Vagina (tissue), 2 donors: ENCODE measurements around the gene CKAP5.
A peak's percentile ranks its signal among the peaks of the same experiment; 100 is the strongest.

Source experiments
- CTCF ChIP-seq, 3 experiments: fragments of 450-650 bp in 2 of 3; fragments of 200-600 bp in 1 of 3; sonication (generic) in 1 of 3; IDR thresholded peaks; one replicate each; pipeline ENCODE4 v1.5.1; 2017 to 2019; ENCODE audit warnings: antibody characterized with exemption in 3 of 3, mild to moderate bottlenecking in 2 of 3, moderate library complexity in 2 of 3
- POLR2A ChIP-seq, 2 donors: fragments of 450-650 bp; IDR thresholded peaks; one replicate each; pipeline ENCODE4 v1.6.1; 2017; ENCODE audit warnings: antibody characterized with exemption in 2 of 2, mild to moderate bottlenecking in 2 of 2, moderate library complexity in 2 of 2
- POLR2AphosphoS5 ChIP-seq, 2 donors: sonication (generic); formaldehyde crosslinking; IDR thresholded peaks; one replicate each; pipeline ENCODE4 v1.9.0; 2017; ENCODE audit warnings: antibody characterized with exemption in 2 of 2, mild to moderate bottlenecking in 2 of 2, low read depth in 1 of 2; ENCODE audit not compliant: insufficient read depth in 1 of 2

GRCh38 chr11:46700241-46701077 lies 145.6 kb downstream of the CKAP5 start, which contains the start of the genes ARHGAP1 and ZNF408:
- TF ChIP-seq CTCF (IDR thresholded peaks at IDR 0.05) (no peak), POLR2A (IDR thresholded peaks at IDR 0.05) (peak in 1 of 2 donors; percentile 52), POLR2AphosphoS5 (IDR thresholded peaks at IDR 0.05; ENCODE audit: insufficient read depth in 1 of 2, low read depth in 1 of 2) (peak; percentile 94 to 96)
